ENCODE results near the gene CDC42BPG. TPM values are rescaled to one million over a fixed set of nuclear protein-coding genes. Genes with fewer than 3 reads are reported as not detected.
A peak's percentile ranks its signal among the peaks of the same experiment; 100 is the strongest.

Gene CDC42BPG
- total and polyA plus RNA-seq, 9 of the 15 experiments (the other 6 are each of a cell fraction or from before 2014, with no cell fraction given) = 0.04 to 8.8 (median 2.1) TPM

DNA sequence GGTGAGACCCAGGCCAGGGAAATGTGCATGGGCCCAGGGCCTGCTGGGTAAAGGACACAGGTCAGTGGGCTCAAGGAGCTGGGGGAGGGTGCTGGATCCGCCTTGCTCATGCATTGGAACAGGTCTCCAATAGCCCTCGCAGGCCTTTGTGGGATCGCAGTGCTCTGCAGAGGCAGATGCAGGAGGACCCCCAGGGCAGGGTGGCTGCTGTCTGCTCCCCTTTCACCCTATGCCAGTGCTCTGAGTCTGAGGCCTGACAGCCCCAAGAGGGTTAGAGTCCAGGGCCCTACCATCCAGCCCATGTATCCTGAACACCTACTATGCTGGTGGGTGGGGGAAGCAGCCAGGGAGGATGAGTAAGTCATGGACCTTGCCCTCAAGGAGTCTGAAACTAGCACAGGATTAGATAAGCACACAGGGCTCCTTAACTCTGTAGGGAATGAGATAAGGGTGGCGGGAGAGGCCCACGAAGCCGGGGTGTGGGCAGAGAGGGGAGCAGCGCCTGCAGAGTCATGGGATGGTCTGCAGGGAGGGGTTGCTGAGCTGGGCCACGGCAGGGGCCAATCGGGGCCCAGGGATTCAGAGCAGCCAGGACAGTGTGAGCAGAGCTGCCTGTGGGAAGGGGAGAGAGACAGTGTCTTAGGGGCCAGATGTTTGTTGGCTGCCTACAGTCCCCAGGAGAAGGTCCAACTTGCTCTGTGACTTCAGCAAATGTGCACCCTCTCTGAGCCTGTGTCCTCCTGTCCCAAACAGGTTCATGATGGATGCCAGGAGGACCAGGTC, 44.5 kb upstream of the CDC42BPG start (continued):
- TF ChIP-seq TCF3 (CRISPR knock-in tag; IDR thresholded peaks at IDR 0.05) (peak; percentile 99), CREB1 (IDR thresholded peaks at IDR 0.05) (0 out of 2 replicates have a peak, but pooled peaks have one; percentile 58), CREB1 (CRISPR knock-in tag; IDR thresholded peaks at IDR 0.05) (no peak), PTBP1 (IDR thresholded peaks at IDR 0.05; ENCODE audit: low read depth, low read length) (0 out of 2 replicates have a peak, but pooled peaks have one; percentile 68), POLR2B (IDR thresholded peaks at IDR 0.05; ENCODE audit: low read depth, partially characterized antibody) (no peak), EP400 (IDR thresholded peaks at IDR 0.05) (peak; percentile 84), LCOR (CRISPR knock-in tag; IDR thresholded peaks at IDR 0.05) (no peak), FOXM1 (IDR thresholded peaks at IDR 0.05; ENCODE audit: low read depth) (peak; percentile 93), FOXM1 (CRISPR knock-in tag; IDR thresholded peaks at IDR 0.05; ENCODE audit: low read depth) (no peak), CEBPB (tag; IDR thresholded peaks at IDR 0.05) (no peak), TOE1 (IDR thresholded peaks at IDR 0.05; ENCODE audit: borderline replicate concordance) (peak; percentile 89), TOE1 (CRISPR knock-in tag; IDR thresholded peaks at IDR 0.05; ENCODE audit: borderline replicate concordance, low read depth) (no peak), CBX3 (IDR thresholded peaks at IDR 0.05; ENCODE audit: borderline replicate concordance in 1 of 2, low read length in 2 of 2) (peak in 1 of 2 experiments; percentile 79; a peak in 2 of 3 replicates), ZNF717 (CRISPR knock-in tag; IDR thresholded peaks at IDR 0.05) (no peak), GTF2F1 (IDR thresholded peaks at IDR 0.05; ENCODE audit: low read depth, low read length) (no peak), ZC3H4 (CRISPR knock-in tag; IDR thresholded peaks at IDR 0.05; ENCODE audit: borderline replicate concordance) (no peak; the same call in 1 of the 2 replicates), ILF3 (IDR thresholded peaks at IDR 0.05; ENCODE audit: borderline replicate concordance) (no peak), POLR2AphosphoS5 (IDR thresholded peaks at IDR 0.05; ENCODE audit: control insufficient read depth, insufficient read depth, low read depth, low read length) (peak; percentile 98), SMARCE1 (IDR thresholded peaks at IDR 0.05) (peak; percentile 99)
- TF ChIP-seq, protein P1, sequence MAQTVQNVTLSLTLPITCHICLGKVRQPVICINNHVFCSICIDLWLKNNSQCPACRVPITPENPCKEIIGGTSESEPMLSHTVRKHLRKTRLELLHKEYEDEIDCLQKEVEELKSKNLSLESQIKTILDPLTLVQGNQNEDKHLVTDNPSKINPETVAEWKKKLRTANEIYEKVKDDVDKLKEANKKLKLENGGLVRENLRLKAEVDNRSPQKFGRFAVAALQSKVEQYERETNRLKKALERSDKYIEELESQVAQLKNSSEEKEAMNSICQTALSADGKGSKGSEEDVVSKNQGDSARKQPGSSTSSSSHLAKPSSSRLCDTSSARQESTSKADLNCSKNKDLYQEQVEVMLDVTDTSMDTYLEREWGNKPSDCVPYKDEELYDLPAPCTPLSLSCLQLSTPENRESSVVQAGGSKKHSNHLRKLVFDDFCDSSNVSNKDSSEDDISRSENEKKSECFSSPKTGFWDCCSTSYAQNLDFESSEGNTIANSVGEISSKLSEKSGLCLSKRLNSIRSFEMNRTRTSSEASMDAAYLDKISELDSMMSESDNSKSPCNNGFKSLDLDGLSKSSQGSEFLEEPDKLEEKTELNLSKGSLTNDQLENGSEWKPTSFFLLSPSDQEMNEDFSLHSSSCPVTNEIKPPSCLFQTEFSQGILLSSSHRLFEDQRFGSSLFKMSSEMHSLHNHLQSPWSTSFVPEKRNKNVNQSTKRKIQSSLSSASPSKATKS (CRISPR knock-in tag; IDR thresholded peaks at IDR 0.05) = no peak
- TF ChIP-seq, protein P2, sequence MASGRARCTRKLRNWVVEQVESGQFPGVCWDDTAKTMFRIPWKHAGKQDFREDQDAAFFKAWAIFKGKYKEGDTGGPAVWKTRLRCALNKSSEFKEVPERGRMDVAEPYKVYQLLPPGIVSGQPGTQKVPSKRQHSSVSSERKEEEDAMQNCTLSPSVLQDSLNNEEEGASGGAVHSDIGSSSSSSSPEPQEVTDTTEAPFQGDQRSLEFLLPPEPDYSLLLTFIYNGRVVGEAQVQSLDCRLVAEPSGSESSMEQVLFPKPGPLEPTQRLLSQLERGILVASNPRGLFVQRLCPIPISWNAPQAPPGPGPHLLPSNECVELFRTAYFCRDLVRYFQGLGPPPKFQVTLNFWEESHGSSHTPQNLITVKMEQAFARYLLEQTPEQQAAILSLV (tag; IDR thresholded peaks at IDR 0.05) = 0 out of 2 replicates have a peak, but pooled peaks have one; percentile 5
- TF ChIP-seq, protein P3, sequence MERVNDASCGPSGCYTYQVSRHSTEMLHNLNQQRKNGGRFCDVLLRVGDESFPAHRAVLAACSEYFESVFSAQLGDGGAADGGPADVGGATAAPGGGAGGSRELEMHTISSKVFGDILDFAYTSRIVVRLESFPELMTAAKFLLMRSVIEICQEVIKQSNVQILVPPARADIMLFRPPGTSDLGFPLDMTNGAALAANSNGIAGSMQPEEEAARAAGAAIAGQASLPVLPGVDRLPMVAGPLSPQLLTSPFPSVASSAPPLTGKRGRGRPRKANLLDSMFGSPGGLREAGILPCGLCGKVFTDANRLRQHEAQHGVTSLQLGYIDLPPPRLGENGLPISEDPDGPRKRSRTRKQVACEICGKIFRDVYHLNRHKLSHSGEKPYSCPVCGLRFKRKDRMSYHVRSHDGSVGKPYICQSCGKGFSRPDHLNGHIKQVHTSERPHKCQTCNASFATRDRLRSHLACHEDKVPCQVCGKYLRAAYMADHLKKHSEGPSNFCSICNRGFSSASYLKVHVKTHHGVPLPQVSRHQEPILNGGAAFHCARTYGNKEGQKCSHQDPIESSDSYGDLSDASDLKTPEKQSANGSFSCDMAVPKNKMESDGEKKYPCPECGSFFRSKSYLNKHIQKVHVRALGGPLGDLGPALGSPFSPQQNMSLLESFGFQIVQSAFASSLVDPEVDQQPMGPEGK (CRISPR knock-in tag; IDR thresholded peaks at IDR 0.05; ENCODE audit: borderline replicate concordance) = no peak
- TF ChIP-seq, protein P4, sequence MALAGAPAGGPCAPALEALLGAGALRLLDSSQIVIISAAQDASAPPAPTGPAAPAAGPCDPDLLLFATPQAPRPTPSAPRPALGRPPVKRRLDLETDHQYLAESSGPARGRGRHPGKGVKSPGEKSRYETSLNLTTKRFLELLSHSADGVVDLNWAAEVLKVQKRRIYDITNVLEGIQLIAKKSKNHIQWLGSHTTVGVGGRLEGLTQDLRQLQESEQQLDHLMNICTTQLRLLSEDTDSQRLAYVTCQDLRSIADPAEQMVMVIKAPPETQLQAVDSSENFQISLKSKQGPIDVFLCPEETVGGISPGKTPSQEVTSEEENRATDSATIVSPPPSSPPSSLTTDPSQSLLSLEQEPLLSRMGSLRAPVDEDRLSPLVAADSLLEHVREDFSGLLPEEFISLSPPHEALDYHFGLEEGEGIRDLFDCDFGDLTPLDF (CRISPR knock-in tag; IDR thresholded peaks at IDR 0.05) = peak; percentile 77

Measured in K562 (cell line).